HG02970 (cell line): Measurements from ENCODE around the gene CCDC13.
"Not testable (repeated sequence)": the region's sequence is repeated elsewhere in the genome, so short reads cannot be mapped to it uniquely, and the experiment has no call there.

Experiments used
- ATAC-seq: cut with Tn5 transposase; IDR thresholded peaks from one replicate; pipeline ENCODE4 v1.9.1; 2021; ENCODE audit warnings: mild to moderate bottlenecking, moderate library complexity, moderate number of reproducible peaks; ENCODE audit not compliant: unreplicated experiment, low FRiP score

CCDC13 gene, protein sequence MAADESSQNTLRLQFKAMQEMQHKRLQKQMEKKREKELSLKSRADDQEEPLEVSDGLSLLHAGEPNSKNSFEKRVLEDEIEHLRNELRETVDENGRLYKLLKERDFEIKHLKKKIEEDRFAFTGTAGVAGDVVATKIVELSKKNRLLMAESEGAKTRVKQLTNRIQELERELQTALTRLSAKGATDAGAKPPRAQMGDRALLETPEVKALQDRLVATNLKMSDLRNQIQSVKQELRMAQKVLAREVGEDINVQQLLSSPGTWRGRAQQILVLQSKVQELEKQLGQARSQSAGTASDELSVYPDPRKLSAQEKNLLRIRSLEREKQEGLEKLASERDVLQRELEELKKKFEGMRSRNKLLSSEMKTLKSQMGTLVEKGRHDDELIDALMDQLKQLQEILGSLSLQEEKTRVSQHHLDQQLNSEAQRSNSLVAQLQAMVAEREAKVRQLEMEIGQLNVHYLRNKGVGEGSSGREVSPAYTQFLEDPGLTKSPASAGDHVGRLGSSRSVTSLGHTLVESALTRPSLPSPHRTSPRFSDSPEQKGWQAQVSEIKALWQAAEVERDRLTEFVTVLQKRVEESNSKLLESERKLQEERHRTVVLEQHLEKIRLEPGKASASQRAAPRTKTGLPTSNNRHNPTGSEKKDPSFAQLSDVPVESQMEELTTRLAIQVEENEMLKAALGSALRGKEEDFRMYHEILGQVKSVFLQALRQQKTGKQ

DNA sequence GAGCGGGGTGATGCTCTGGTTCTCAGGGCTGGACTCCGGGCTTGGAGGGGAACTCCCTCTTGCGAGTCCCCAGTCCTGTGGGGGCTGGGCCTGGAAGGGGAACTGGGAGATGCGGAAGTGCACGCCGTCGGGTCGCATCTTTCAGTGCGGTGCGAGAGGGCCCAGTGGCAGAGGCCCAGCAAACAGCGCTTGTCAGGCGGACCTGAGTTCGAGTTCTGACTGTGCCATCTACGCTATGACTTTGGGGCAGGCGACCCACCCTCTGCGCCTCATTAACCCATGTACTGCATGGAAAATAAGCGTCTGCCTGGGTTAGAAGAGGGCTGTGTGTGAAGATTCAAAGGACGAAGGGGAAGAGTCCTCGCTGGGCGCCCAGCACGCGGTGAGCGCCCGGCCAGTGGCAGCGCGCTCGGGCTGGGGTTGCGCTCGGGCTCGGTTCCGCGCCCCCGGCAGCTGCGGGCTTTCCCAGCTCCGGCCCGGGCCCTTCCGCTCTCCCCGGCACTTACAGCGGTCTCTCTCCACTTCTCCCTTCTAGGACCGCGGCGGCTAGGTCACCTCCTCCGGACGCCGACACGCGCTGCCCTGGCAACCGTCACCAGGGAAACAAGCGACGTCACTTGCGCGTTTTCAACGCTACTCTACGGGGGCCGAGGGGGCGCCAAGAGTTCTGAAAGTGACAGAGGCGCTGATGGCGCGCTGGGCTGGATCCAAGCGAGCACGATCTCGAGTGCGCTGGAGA is at the start of gene CCDC13:
Gene CCDC13, minus strand, starts transcription at position 584 of the 739 bp plus-strand sequence. CDS start 14,908 bp downstream, outside the sequence.
- ATAC-seq: peak; percentile 97

DNA sequence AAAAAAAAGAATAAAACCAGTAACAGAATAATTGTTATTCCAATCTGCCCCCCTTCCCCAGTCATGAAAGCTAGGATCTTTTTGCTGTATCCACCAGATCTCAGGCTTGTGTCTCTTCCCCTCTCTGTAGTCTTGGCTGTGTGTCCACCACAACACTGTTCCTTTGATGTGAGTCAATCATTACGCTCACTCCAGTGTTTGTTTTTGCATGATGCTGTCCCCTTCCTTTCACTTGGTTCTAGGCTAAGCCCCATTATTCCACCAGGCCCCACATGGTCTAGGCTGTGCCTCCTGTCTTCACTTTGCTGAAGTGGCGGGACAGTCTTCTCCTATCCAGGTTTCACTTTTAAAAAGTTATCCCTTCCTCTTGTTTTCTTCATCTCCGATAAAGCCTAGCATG is 49.8 kb upstream of the CCDC13 start:
- no peak for ATAC-seq

DNA sequence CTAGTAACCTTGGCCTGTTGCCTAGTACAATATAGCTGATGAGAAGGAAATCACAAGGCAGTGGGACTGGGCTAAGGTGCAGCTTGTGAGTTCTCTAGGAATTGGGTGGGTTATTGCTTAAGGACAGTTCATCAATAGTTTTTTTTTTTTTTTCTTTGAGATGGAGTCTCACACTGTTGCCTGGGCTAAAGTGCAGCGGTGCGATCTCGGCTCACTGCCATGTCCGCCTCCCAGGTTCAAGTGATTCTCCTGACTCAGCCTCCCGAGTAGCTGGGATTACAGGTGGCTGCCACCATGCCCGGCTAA is 47.6 kb upstream of the CCDC13 start:
- ATAC-seq: no peak

DNA sequence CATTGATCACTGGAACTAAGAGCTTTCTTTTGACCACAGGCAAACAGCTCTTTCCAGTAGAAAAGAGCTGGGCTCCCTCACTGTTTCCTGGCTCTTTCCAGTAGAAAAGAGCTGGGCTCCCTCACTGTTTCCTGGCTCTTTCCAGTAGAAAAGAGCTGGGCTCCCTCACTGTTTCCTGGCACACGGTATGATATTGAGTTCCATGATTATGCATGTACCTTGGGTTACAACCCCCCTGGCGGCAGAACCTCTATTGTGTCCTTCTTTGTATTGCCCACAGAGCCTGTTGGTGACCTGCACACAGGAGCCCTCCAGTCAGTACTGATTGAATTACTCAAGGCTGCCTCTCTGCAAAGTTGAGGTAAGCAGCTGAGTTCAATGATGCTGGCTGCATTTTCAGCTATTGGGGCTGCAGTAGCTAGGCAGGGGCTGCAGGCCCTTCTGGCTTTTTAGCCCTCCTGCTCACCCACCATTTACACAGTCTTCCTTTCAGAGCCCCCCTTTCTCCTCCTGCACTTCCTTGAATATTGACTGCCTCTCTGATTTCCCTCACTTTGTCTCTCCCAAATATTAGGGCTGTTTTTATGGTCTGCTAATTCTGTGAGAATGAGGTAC is 46.4 kb upstream of the CCDC13 start:
- ATAC-seq: no peak

DNA sequence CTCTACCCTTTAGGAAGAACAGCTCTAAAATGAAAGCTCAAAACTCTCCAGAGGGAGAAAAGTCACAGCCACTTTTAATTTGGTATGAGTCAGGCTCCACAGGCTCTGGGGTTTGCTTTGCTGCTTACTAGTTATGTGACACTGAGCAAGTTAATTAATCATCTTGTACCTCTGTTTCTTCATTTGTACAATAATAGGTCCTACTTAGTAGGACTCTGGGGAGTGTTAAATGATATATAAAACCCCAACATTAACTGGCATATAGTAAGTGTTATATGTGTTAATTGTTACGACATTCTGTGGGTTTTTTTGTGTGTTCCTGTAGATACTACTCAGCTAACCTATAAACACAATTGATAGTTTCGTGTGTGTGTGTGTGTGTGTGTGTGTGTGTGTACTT is 42.8 kb upstream of the CCDC13 start:
- ATAC-seq: no peak

DNA sequence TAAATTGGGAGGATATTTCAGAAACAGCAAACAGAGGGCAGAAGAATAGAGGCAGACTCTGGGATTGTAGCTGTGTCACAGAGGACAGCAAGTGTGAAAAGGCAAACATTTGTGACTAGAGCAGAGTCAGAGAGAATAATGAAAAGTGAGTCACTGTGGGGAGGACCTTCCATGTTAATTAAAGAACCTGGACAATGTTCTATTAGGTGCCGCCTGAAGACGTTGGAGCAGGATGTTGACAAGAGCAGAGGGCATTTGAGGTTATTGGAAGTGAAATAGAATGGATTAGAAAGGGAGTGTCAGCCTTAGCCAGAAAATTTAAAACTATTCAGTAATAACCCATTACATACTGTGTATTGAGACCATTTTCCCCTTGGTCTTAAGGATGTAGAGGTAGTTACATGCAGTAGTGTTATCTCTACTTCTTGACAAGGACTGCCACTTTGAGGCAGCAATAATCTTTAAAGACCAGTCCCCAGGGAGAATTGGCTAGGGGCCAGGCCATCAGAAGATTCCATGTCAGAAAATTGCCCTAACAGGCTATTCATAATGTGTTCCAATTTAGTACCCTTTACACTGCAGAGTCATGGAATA is 42.0 kb upstream of the CCDC13 start:
- no peak for ATAC-seq

DNA sequence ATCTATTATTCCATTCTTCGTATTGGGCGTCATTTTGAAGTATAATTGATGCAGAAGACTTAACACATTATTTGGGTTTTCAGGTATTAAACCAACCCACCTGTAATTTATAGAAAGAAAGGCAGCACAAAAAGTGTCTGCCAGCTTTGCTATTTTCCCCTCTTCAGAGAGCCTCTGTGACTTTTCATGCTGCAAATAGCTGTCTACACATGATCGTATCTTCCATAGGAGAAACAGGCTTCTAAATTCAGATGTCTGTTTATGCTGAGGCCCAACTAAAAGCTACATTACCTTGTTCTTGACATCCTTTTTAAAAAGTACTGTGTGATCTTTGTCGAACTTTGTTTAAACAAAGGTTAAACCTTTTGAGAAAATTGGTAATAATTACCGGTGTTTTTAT is 41.2 kb upstream of the CCDC13 start:
- ATAC-seq: no peak

DNA sequence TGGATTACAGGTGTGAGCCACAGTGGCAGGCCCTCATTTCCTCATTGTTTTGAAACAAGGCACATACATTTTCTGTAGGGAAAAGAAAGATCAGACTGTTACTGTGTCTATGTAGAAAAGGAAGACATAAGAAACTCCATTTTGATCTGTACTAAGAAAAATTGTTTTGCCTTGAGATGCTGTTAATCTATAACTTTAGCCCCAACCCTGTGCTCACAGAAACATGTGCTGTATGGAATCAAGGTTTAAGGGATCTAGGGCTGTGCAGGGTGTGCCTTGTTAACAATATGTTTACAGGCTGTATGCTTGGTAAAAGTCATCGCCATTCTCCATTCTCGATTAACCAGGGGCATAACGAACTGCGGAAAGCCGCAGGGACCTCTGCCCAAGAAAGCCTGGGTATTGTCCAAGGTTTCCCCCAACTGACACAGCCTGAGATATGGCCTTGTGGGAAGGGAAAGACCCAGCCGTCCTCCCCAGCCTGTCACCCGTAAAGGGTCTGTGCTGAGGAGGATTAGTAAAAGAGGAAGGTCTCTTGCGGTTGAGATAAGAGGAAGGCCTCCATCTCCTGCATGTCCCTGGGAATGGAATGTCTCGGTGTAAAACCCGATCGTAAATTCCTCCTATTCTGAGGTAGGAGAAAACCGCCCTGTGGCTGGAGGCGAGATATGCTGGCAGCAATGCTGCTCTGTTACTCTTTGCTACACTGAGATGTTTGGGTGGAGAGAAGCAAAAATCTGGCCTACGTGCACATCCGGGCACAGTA is 38.2 kb upstream of the CCDC13 start:
- not testable (repeated sequence) for ATAC-seq

DNA sequence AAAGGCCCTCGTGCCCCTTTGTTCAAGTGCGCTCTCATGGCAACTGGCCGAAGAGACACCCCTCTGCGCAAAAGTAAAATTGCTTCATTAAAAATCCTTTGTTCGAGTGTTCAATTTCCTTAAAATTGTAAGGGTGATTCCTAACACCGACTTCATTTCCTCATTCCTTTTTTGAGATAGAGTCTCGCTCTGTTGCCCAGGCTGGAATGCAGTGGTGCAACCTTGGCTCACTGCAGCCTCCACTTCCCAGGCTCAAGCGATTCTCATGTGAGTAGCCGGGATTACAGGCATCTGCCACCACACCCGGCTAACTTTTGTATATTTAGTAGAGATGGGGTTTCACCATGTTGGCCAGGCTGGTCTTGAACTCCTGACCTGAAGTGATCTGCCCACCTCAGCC is 37.7 kb upstream of the CCDC13 start:
- ATAC-seq: not testable (repeated sequence)

DNA sequence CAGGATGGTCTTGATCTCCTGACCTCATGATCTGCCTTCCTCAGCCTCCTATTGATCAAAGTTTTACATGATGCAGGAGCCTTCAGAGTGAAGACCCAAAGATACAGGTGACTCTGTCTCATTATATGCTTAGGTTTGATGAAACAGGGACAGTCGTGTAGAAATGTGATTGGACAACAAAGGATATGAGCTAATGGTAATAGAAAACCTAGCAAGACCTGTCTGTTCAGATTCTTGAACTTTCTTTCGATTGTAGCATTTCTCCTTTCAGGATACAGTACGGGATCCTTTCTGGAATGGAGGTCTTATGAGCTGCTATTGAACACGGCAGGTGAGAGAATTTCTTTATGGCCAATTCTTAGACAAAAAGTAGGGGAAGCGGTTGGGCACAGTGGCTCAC is 36.1 kb upstream of the CCDC13 start, which contains the start of gene ACKR2:
Gene ACKR2, plus strand, starts transcription at position 244 of the 400 bp plus-strand sequence. CDS start 55,058 bp downstream, outside the sequence.
- ATAC-seq: no peak

DNA sequence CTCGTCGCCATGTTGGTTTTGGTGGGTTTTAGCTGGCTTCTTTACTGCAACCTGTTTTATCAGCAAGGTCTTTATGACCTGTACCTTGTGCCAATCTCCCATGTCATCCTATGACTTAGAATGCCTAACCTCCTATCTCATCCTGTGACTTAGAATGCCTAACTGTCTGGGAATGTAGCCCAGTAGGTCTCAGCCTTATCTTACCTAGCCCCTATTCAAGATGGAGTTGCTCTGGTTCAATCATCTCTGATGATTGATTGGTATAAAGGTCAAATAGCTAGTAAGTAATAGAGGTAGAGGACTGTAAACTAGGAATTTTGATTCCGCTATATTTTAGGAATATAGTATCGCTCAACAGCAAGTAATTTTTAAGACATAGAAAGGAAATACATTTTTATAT is 34.9 kb upstream of the CCDC13 start:
- no peak for ATAC-seq

DNA sequence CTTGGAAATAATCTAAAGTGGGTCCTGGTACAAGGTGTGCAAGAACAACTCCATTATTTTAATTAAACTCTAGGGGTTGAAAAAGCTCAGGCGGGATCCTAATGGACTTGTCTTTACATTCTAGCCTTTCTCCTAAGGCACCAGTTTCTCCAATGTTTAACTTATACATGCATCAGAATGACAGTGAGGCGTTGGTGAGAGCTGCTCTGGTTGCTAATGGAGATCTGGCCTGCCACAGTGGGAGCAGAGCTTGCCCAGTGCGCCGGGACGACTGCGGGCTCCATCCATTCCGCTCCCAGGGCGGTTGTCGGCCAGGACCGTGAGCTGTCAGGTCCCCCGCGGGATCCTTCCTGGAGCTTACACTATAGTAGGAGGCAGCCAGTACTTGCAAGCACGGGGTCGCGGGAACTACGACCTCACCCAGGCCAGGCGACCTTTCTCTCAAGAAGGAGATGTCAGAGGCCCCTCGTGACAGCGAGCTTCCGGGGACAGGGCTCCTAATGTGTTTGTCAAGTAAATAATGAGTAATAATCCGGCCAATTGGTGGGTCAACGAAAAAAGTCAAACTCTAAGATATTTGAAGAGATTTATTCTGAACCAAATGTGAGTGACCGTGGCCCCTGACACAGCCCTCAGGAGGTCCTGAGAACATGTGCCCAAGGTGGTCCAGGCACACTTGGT is 32.2 kb upstream of the CCDC13 start:
- no peak for ATAC-seq

DNA sequence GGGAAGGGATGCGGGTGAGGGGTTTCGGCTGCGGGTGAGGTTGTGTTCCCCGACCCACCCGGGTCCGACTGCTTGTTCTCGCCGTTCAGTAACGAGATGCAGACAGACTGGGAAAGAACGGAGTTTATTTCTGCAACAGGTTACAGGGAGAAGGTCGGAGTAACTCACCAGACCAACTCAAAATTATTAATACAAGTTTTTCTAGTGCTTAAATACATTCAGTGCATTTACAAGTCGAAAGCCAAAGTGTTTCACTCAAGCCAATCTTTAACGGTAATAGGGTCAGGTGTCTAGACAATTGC is 31.7 kb upstream of the CCDC13 start:
- ATAC-seq: no peak

DNA sequence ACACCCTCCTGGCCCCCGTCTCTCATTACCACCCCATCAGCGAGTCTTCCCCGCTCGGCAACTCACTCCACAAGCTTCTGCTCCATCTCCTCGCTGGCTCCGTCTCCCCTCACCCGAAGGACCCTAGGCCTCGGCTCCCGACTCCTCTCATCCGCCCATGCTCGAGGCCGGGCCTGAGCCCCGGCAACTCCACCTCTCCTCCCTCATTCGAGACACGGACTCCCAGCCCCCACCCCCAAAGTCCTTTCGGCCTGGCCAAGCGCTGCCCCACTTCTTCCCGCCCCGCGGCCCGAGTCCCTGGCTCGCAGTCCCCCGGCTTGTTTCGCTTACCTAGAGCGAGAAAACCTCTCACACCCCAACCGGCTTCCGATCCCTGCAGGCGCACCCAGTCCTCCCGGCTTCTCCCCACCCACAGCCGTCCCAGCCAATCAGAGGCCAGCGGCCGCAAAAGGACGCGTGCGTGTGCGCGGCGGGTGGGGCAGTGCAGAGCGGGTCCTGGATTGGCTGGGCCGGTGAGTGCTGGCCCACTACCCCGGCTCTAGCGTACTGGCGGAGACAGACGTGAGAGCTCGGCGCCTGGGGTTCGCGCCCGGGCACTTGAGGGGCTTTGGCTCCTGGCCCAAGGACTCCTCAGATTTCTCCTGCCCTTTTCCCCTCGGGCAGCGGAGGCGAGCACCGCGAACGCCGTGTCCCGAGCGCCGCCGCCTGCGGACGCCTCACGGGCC is 31.2 kb upstream of the CCDC13 start, which contains the start of gene HIGD1A:
Gene HIGD1A, minus strand, starts transcription at position 385 of the 725 bp plus-strand sequence. CDS start 10,237 bp downstream, outside the sequence.
- peak; percentile 96 for ATAC-seq

DNA sequence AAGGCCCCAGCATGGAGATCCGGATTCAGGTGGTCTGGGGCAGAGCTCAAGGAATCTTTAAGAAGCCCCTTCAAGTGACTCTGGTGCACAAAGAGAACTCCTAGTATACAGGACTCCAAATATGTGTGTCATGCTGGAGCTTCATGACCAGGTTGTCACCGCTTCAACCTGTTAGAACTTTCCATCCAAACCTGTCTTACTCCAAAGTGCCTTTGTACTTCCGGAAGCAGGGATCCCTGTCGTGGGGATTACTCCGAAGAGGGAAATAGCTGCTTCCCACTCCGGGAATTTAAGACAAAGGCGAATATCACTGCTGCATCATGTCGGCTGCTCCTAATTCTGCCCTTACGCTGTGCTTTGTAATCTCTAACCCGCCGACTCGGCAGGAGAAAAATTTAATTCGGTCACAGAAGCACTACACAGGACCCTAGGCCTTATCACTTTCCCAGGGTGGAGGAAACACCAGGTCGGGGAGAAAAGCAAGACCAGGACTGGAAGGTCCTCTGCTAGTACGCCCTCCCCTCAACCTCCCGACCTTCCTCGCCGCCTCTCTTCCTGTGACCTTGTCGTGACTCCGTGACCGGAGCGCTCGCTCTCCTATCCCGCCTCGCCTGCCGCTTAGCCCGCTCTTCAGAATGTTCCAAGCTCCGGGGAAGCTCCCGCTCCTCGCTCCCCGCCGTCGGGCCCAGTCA is 30.5 kb upstream of the CCDC13 start:
- ATAC-seq: peak; percentile 35

DNA sequence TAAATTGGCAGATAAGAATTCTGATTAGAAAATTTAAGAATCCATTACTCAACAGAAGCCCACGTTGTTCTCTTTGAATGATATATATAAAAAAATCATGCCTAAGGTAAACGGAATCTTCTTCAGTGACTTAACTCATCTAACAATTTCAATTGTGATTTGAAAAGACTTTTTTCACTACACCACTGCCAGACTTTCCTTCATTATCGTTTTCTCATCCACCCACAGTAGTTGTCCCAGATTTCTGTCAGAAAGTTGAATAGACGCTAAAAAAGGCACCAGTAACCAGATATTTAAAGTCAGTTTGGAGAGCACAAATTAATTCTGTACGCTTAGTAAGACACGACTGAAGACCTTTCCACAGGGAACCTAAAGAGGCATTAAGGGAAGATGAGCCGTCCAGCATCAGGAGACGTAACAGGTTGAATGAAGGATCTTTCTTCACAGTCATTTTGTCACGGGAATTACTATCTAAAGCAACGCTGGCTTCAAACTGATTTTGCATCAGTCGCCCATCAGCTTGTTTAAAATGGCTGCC is 29.9 kb upstream of the CCDC13 start:
- ATAC-seq: no peak

DNA sequence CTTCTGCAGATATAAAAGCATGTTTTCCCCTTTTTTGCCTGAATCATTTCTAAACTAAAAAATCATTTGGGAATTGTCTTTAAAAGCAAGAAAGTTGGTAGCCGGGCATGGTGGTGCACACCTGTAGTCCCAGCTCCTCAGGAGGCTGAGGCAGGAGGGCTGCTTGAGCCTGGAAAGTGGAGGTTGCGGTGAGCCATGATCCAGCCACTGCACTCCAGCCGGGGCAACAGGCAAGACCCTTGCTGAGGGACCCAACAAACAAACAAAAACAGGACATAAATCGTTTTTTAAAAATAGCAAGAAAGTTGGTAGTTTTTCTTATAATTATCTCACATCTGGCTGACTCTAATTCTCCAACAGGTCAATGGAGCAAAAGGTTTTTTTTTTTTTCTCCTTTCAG is 28.7 kb upstream of the CCDC13 start:
- no peak for ATAC-seq
